ENCODE data around the gene CNOT8. TPM values are rescaled to one million over a fixed set of nuclear protein-coding genes. Genes with fewer than 3 reads are reported as not detected.
A peak's percentile ranks its signal among the peaks of the same experiment; 100 is the strongest.

The CNOT8 gene
- total RNA-seq, 1 experiment from 2014 or later: 45.9 TPM

DNA sequence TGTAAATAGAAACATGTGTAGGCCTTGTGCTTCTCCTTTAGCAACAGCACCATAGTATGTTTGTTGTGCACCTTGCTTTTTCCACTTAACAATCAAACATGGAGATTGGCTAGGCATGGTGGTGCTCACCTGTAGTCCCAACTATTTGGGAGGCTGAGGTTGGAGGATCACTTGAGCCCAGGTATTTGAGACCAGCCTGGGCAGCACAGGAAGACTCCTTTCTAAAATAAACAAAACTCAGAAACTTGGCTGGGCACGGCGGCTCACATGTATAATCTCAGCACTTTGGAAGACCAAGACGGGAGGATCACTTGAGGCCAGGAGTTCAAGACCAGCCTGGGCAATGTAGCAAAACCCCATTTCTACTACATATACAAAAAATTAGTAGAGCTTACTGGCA, 7.1 kb upstream of the CNOT8 start:
- no TSS peak for BruUV-seq (replicated peaks)
- POLR2A ChIA-PET: no interaction called here
- in situ Hi-C loops (cut with HindIII; ENCODE audit: low pct_unique_long_range_greater_than_20kb, low sequenced_read_pairs): no loop called here
- ATAC-seq: no peak
- Histone ChIP-seq H3K4me3 (ENCODE audit: low read depth in 2 of 2, low read length in 2 of 2) (no peak overlapping the region), H3K4me1 (ENCODE audit: control insufficient read depth, insufficient read depth, low read length) (no peaks in the 10 kb centered on the region), H3K27ac (ENCODE audit: low read length) (no peak overlapping the region), H3K36me3 (ENCODE audit: control insufficient read depth, insufficient read depth, low read length) (no peaks in the 10 kb centered on the region), H3K27me3 (ENCODE audit: control insufficient read depth, insufficient read depth, low read length) (no peaks in the 10 kb centered on the region), H3K9me3 (ENCODE audit: control insufficient read depth, insufficient read depth, low read depth, low read length) (no peaks in the 10 kb centered on the region)
- intact Hi-C loops (cut with micrococcal nuclease; ENCODE audit: unreplicated experiment): no loop called here
- TF ChIP-seq SIN3A (IDR thresholded peaks at IDR 0.05; ENCODE audit: borderline replicate concordance, insufficient read depth, low read depth, low read length) (no peak), CTCF (IDR thresholded peaks at IDR 0.05) (no peak), TCF7L2 (IDR thresholded peaks at IDR 0.05; ENCODE audit: low read depth, low read length) (no peak), POLR2AphosphoS5 (IDR thresholded peaks at IDR 0.05; ENCODE audit: low read depth, low read length) (no peak), REST (IDR thresholded peaks at IDR 0.05; ENCODE audit: insufficient read depth in 1 of 2, low read depth in 2 of 2, low read length in 1 of 2) (no peak)
- no peak for DNase-seq (ENCODE audit: low read depth, low spot score)
- CTCF ChIA-PET: no interaction called here

GRCh38 chr5:154857530-154858296, 714 bp upstream of the CNOT8 start:
- CTCF ChIA-PET: no interaction called here
- Histone ChIP-seq H3K27ac (ENCODE audit: low read length) (peak overlapping the region; percentile 97), H3K4me1 (ENCODE audit: control insufficient read depth, insufficient read depth, low read length) (peaks cover 29% of the 10 kb centered on the region), H3K36me3 (ENCODE audit: control insufficient read depth, insufficient read depth, low read length) (peaks cover 3% of the 10 kb centered on the region), H3K9me3 (ENCODE audit: control insufficient read depth, insufficient read depth, low read depth, low read length) (no peaks in the 10 kb centered on the region), H3K27me3 (ENCODE audit: control insufficient read depth, insufficient read depth, low read length) (no peaks in the 10 kb centered on the region), H3K4me3 (ENCODE audit: low read depth in 2 of 2, low read length in 2 of 2) (peak overlapping the region; percentile 64 to 95)
- POLR2A ChIA-PET: interaction anchor here (0.6 to 1.0 kb wide), 3 partner anchors 10 to 47 kb away, joined by 3 to 8 read pairs (median 3); no protein-coding TSS in a partner anchor
- ATAC-seq (peak; percentile 89), DNase-seq (ENCODE audit: low read depth, low spot score) (peak; percentile 83)
- TF ChIP-seq CTCF (IDR thresholded peaks at IDR 0.05) (no peak), TCF7L2 (IDR thresholded peaks at IDR 0.05; ENCODE audit: low read depth, low read length) (peak; percentile 6; the same call in 1 of the 2 replicates), POLR2AphosphoS5 (IDR thresholded peaks at IDR 0.05; ENCODE audit: low read depth, low read length) (peak; percentile 77), REST (IDR thresholded peaks at IDR 0.05; ENCODE audit: insufficient read depth in 1 of 2, low read depth in 2 of 2, low read length in 1 of 2) (no peak), SIN3A (IDR thresholded peaks at IDR 0.05; ENCODE audit: borderline replicate concordance, insufficient read depth, low read depth, low read length) (peak; percentile 72; the same call in 1 of the 2 replicates)
- TSS peak; percentile 93 for BruUV-seq (replicated peaks)
- in situ Hi-C loops (cut with HindIII; ENCODE audit: low pct_unique_long_range_greater_than_20kb, low sequenced_read_pairs) (no loop called here), intact Hi-C loops (cut with micrococcal nuclease; ENCODE audit: unreplicated experiment) (no loop called here)

Measured in Panc1 (cell line).